ENCODE results near the gene BOLL.

- no peak for TF ChIP-seq CTCF (conservative IDR thresholded peaks at IDR 0.05; ENCODE audit: low read length)
- TF ChIP-seq EZH2phosphoT487 (IDR thresholded peaks at IDR 0.05; ENCODE audit: borderline replicate concordance, low read depth, low read length), result no peak
These were observed 3.0 kb downstream of the BOLL start for GRCh38 chr2:197782126-197782525.

All from OCI-LY7 (cell line).